H1 (cell line): ENCODE results near the gene SEC14L5. TPM values are rescaled to one million over a fixed set of nuclear protein-coding genes. Genes with fewer than 3 reads are reported as not detected.

Source experiments
- CTCF ChIA-PET: fragments of 300-600 bp; sonication (Branson Sonifier 250); formaldehyde crosslinking; loops from one replicate; lab custom pipeline; 2021; ENCODE audit not compliant: partially characterized antibody; lab: Charles Lee
- POLR2A ChIA-PET: fragments of 300-600 bp; sonication (Branson Sonifier 250); formaldehyde crosslinking; loops from one replicate; lab custom pipeline; 2021; ENCODE audit warnings: inconsistent platforms; ENCODE audit not compliant: partially characterized antibody; lab: Charles Lee
- DNase-seq, 2 experiments: peaks; one replicate each; pipeline versions ENCODE4 v3.0.0 to v3.0.0-alpha.2; 2010 to 2022; ENCODE audit warnings: low spot score in 2 of 2, low read depth in 1 of 2, mixed read lengths in 1 of 2
- FAIRE-seq: peaks from 2 replicates; lab custom pipeline; 2011; peaks lifted over from hg19 to GRCh38; lab: Jason Lieb, UNC
- H2AFZ ChIP-seq: 2 replicates; pipeline ENCODE4 v1.8.1; 2012; ENCODE audit warnings: low read length, inconsistent platforms
- H2AK5ac ChIP-seq: 2 replicates; pipeline ENCODE4 v1.6.1; 2013; ENCODE audit warnings: low read depth, low read length
- H2BK120ac ChIP-seq: replicated peaks from 2 replicates; pipeline ENCODE3; 2013; ENCODE audit warnings: low read depth, low read length, inconsistent platforms
- H2BK12ac ChIP-seq: 2 replicates; pipeline ENCODE4 v1.6.1; 2013; ENCODE audit warnings: low read depth, low read length
- H2BK15ac ChIP-seq: 2 replicates; pipeline ENCODE4 v1.6.1; 2013; ENCODE audit warnings: low read length
- H2BK20ac ChIP-seq: 2 replicates; pipeline ENCODE4 v1.6.1; 2013; ENCODE audit warnings: low read length
- H2BK5ac ChIP-seq: 2 replicates; pipeline ENCODE4 v1.6.1; 2013; ENCODE audit warnings: low read depth, low read length
- H3K14ac ChIP-seq: 2 replicates; pipeline ENCODE4 v1.6.1; 2013; ENCODE audit warnings: inconsistent platforms; ENCODE audit not compliant: insufficient read length
- H3K18ac ChIP-seq: 2 replicates; pipeline ENCODE4 v1.6.1; 2013; ENCODE audit warnings: low read length; ENCODE audit errors: extremely low read depth
- H3K23ac ChIP-seq: 2 replicates; pipeline ENCODE4 v1.6.1; 2013; ENCODE audit warnings: inconsistent platforms; ENCODE audit not compliant: insufficient read length
- H3K23me2 ChIP-seq: 2 replicates; pipeline ENCODE4 v1.6.1; 2013; ENCODE audit warnings: low read depth, low read length
- H3K27ac ChIP-seq: 2 replicates; pipeline ENCODE4 v1.6.1; 2011; ENCODE audit warnings: low read depth, low read length, inconsistent platforms
- H3K27me3 ChIP-seq, 4 experiments: replicated peaks in 1 of 4; 1 replicate in 1 of 4; 2 replicates in 3 of 4; pipeline versions ENCODE4 v1.6.1 to v1.8.1; 2011 to 2013; ENCODE audit warnings: low read length in 3 of 4, mild to moderate bottlenecking in 3 of 4, inconsistent platforms in 2 of 4, mixed read lengths in 2 of 4, moderate library complexity in 1 of 4; ENCODE audit not compliant: control insufficient read depth in 3 of 4, insufficient read depth in 3 of 4; ENCODE audit errors: extremely low read depth in 1 of 4
- H3K36me3 ChIP-seq, 4 experiments: 2 replicates each; pipeline versions ENCODE4 v1.6.1 to v1.8.1; 2011 to 2013; ENCODE audit warnings: mild to moderate bottlenecking in 4 of 4, low read length in 3 of 4, moderate library complexity in 2 of 4, control low read depth in 1 of 4, inconsistent platforms in 1 of 4; ENCODE audit not compliant: insufficient read depth in 4 of 4, control insufficient read depth in 2 of 4
- H3K4ac ChIP-seq: replicated peaks from 2 replicates; pipeline ENCODE3; 2013; ENCODE audit warnings: low read length, low read depth, mixed read lengths, inconsistent platforms; ENCODE audit not compliant: insufficient read length
- H3K4me1 ChIP-seq, 4 experiments: replicated peaks in 1 of 4; 1 replicate in 1 of 4; 2 replicates in 3 of 4; pipeline versions ENCODE4 v1.6.1 to v1.8.1; 2011 to 2013; ENCODE audit warnings: low read length in 3 of 4, inconsistent platforms in 2 of 4, mixed read lengths in 1 of 4; ENCODE audit not compliant: insufficient read depth in 4 of 4, control insufficient read depth in 3 of 4
- H3K4me2 ChIP-seq, 2 experiments: 2 replicates each; pipeline versions ENCODE4 v1.6.1 to v1.8.1; 2011 to 2013; ENCODE audit warnings: low read depth in 2 of 2, low read length in 2 of 2, control low read depth in 1 of 2, inconsistent platforms in 1 of 2, mild to moderate bottlenecking in 1 of 2; ENCODE audit not compliant: insufficient read depth in 1 of 2
- H3K4me3 ChIP-seq, 4 experiments: fragments of 200-600, 300-600 bp in 1 of 4; sonication (generic), shearing (Covaris generic), sonication (Bioruptor Twin) in 1 of 4; 2 replicates each; pipeline versions ENCODE4 v1.5.1 to v1.8.1; 2011 to 2016; ENCODE audit warnings: low read length in 4 of 4, low read depth in 3 of 4, control low read depth in 2 of 4, inconsistent platforms in 2 of 4, mild to moderate bottlenecking in 2 of 4, mixed read lengths in 1 of 4, moderate library complexity in 1 of 4; ENCODE audit not compliant: insufficient read depth in 2 of 4; ENCODE audit errors: extremely low read depth in 1 of 4
- H3K56ac ChIP-seq: replicated peaks from 2 replicates; pipeline ENCODE3; 2013; ENCODE audit warnings: low read depth, mild to moderate bottlenecking, mixed read lengths, low read length, inconsistent platforms; ENCODE audit not compliant: insufficient read length
- H3K79me1 ChIP-seq: 2 replicates; pipeline ENCODE4 v1.6.1; 2013; ENCODE audit warnings: low read depth, low read length, control low read depth
- H3K79me2 ChIP-seq, 2 experiments: 2 replicates each; pipeline versions ENCODE4 v1.6.1 to v1.8.1; 2012 to 2013; ENCODE audit warnings: low read length in 2 of 2, mild to moderate bottlenecking in 2 of 2, inconsistent platforms in 1 of 2; ENCODE audit not compliant: insufficient read depth in 2 of 2, control insufficient read depth in 1 of 2
- H3K9ac ChIP-seq, 4 experiments: replicated peaks in 1 of 4; 1 replicate in 1 of 4; 2 replicates in 3 of 4; pipeline versions ENCODE4 v1.6.1 to v1.8.1; 2011 to 2013; ENCODE audit warnings: low read depth in 3 of 4, low read length in 3 of 4, control low read depth in 2 of 4, mild to moderate bottlenecking in 2 of 4, moderate library complexity in 2 of 4, inconsistent platforms in 1 of 4; ENCODE audit errors: extremely low read depth in 1 of 4
- H3K9me3 ChIP-seq, 2 experiments: 2 replicates each; pipeline versions ENCODE4 v1.6.1 to v1.8.1; 2012 to 2013; ENCODE audit warnings: mild to moderate bottlenecking in 2 of 2, moderate library complexity in 2 of 2, control low read depth in 1 of 2, inconsistent platforms in 1 of 2, low read depth in 1 of 2, low read length in 1 of 2, mixed read lengths in 1 of 2; ENCODE audit not compliant: insufficient read depth in 2 of 2
- H4K20me1 ChIP-seq, 2 experiments: replicated peaks in 1 of 2; 2 replicates each; pipeline versions ENCODE3 to v1.8.1; 2011 to 2013; ENCODE audit warnings: inconsistent platforms in 2 of 2, low read length in 2 of 2, mild to moderate bottlenecking in 1 of 2; ENCODE audit not compliant: insufficient read depth in 2 of 2, control insufficient read depth in 1 of 2
- H4K5ac ChIP-seq: 2 replicates; pipeline ENCODE4 v1.6.1; 2013; ENCODE audit warnings: low read length, low read depth, mixed read lengths, inconsistent platforms; ENCODE audit not compliant: insufficient read length
- H4K8ac ChIP-seq: 2 replicates; pipeline ENCODE4 v1.8.0; 2013; ENCODE audit warnings: mild to moderate bottlenecking, moderate library complexity, low read length, inconsistent platforms; ENCODE audit not compliant: insufficient read depth; ENCODE audit errors: extremely low read depth
- H4K91ac ChIP-seq: replicated peaks from 2 replicates; pipeline ENCODE3; 2013; ENCODE audit warnings: low read length, mixed read lengths, inconsistent platforms; ENCODE audit not compliant: insufficient read length
- BACH1 ChIP-seq: IDR thresholded peaks from 2 replicates; pipeline ENCODE4 v1.6.1; 2012; ENCODE audit warnings: low read length, improper control_type of control experiment
- CBX5 ChIP-seq: fragments of 300-800, 300-1000 bp; sonication (generic); IDR thresholded peaks from 2 replicates; pipeline ENCODE4 v1.7.1; 2016; ENCODE audit warnings: antibody characterized with exemption, low read length, low read depth
- KDM4A ChIP-seq: IDR thresholded peaks from one replicate; pipeline ENCODE4 v1.7.1; 2012; ENCODE audit warnings: low read depth, mild to moderate bottlenecking, moderate library complexity, low read length, inconsistent platforms; ENCODE audit not compliant: severe bottlenecking
- NANOG ChIP-seq: IDR thresholded peaks from 2 replicates; pipeline ENCODE4 v1.6.1; 2011; ENCODE audit warnings: low read length, low read depth, mild to moderate bottlenecking, inconsistent platforms; ENCODE audit not compliant: insufficient read depth, poor library complexity, severe bottlenecking
- PHF8 ChIP-seq: fragments of 200-600 bp; sonication (generic); conservative IDR thresholded peaks from 2 replicates; pipeline ENCODE4 v1.7.1; 2012; ENCODE audit warnings: low read depth, mild to moderate bottlenecking, inconsistent platforms, low read length, moderate library complexity
- RXRA ChIP-seq: IDR thresholded peaks from 2 replicates; pipeline ENCODE4 v1.6.1; 2011; ENCODE audit warnings: low read depth, mild to moderate bottlenecking, low read length, moderate library complexity; ENCODE audit not compliant: insufficient read depth
- SIN3A ChIP-seq, 2 experiments: IDR thresholded peaks in 1 of 2; conservative IDR thresholded peaks in 1 of 2; 2 replicates each; pipeline ENCODE4 v1.6.1; 2011 to 2012; ENCODE audit warnings: low read length in 2 of 2, improper control_type of control experiment in 1 of 2, low read depth in 1 of 2, mild to moderate bottlenecking in 1 of 2
- SUZ12 ChIP-seq: fragments of 200-600 bp; sonication (generic); IDR thresholded peaks from 2 replicates; pipeline ENCODE4 v1.6.1; 2012; ENCODE audit warnings: mild to moderate bottlenecking, inconsistent platforms, low read length, moderate library complexity, mixed read lengths
- WGBS, 2 experiments: shearing (Covaris generic) in 1 of 2; methylation state at CpG; one replicate each; pipeline versions ENCODE4 v1.1.6 to v1.1.7; 2013 to 2015; ENCODE audit warnings: low lambda C conversion rate in 2 of 2, mixed read lengths in 2 of 2, inconsistent platforms in 1 of 2, low coverage in 1 of 2, missing lambda C conversion rate in 1 of 2; ENCODE audit not compliant: insufficient replicate concordance in 2 of 2, insufficient coverage in 1 of 2, insufficient read length in 1 of 2; ENCODE audit errors: extremely low coverage in 1 of 2, missing lambda C conversion rate in 1 of 2; 5-methylcytosine and 5-hydroxymethylcytosine counted together
- polyA plus RNA-seq, 7 experiments: library from polyadenylated mRNA; depleted of rRNA in 3 of 7; stranded (reverse) in 5 of 7; unstranded in 2 of 7; fragments of >200 nt in 5 of 7; fragments of 200-250 nt in 2 of 7; gene quantifications; 1 replicate in 5 of 7; 2 replicates in 1 of 7; 4 replicates in 1 of 7; pipeline versions ENCODE4 v1.2.1 to v1.2.3, GENCODE V29; 2011 to 2013; ENCODE audit warnings: missing spikeins in 2 of 7, mixed read lengths in 2 of 7
- total RNA-seq: library from RNA; stranded (reverse); fragmentation: NEBNext Ultra II Directional; extraction: Animal tissue kit (Norgen Biotek cat#: 25700); gene quantifications from 2 replicates; pipeline ENCODE4 v1.2.1, GENCODE V29; 2021
- TF ChIP-seq, protein P1 (sequence below): IDR thresholded peaks from 2 replicates; pipeline ENCODE4 v1.6.1; 2011; ENCODE audit warnings: low read depth, mild to moderate bottlenecking, low read length; ENCODE audit not compliant: insufficient read depth

Gene SEC14L5
- total and polyA plus RNA-seq, 2 of the 8 experiments (the other 6 are each of a cell fraction or from before 2014, with no cell fraction given), result 1.9 to 3.0 TPM

DNA sequence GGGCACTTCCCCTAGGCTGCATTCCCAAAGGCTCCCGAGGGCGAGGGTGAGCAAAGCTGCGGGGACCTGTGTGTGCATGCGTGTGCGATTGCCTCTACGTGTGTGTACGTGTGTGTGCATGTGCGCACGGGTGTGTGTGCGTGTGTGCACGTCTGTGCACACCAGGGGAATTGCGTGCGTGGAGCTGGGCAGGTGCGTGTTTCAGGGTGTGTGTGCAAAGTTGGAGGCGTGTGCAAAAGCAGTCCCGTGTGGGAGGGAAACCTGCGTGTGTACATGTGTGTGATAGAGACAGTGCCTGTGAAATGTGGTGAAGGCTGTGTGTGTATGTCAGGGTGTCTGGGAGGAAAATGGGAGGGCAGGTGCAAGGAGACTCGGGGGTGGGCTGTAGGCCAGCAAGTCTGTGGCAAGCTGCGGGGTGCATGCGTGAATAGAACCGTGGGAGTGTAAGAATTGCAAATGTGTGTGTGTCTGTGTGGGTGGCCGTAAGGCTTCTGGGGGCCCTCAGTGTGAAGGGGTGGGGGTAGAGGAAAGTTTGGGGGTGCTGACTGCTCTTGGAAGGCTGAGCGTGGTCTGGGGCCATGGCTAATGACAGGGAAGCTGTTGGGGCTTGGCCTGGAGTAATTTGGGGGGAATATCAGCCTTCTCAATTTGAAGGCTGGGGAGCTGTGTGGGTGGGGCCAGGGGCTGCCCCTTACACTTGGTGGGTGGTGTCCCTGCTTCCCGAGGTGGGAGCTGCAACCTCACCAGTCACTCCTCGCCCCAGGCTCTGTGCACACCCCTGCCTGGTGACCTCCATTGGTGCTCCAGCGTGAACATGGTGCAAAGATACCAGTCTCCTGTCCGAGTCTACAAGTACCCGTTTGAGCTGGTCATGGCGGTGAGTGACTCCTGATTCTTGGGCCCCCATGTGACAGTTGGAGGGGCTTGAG, 644 bp downstream of the SEC14L5 start:
- DNase-seq, result no peak
- Histone ChIP-seq H4K20me1 (peaks cover 0 to 3% of the 10 kb centered on the region in 2 experiments), H3K56ac (peak overlapping the region; percentile 9), H3K18ac (no peak overlapping the region), H2AFZ (no peak overlapping the region), H3K79me2 (no peaks in the 10 kb centered on the region), H2BK120ac (no peak overlapping the region), H3K14ac (no peak overlapping the region), H3K4me1 (peaks cover 0 to 10% (median 9%) of the 10 kb centered on the region in 4 experiments; a peak in 6 of 7 replicates), H3K23ac (peak overlapping the region; percentile 42), H3K4me3 (peak overlapping the region; percentile 34 to 54 (median 49); a peak in 7 of 8 replicates), H3K27me3 (no peaks in the 10 kb centered on the region; a peak in 2 of 7 replicates), H3K23me2 (peaks cover 10% of the 10 kb centered on the region), H2BK15ac (peak overlapping the region; percentile 90; the same call in 1 of the 2 replicates), H4K5ac (no peak overlapping the region), H3K9ac (no peak overlapping the region; a peak in 1 of 7 replicates), H3K36me3 (no peaks in the 10 kb centered on the region), H3K79me1 (0 out of 2 replicates have a peak, but pooled peaks cover 3% of the 10 kb centered on the region), H3K4me2 (peak overlapping the region; percentile 84 to 92), H3K27ac (no peak overlapping the region), H3K9me3 (no peaks in the 10 kb centered on the region), H4K91ac (peak overlapping the region; percentile 83), H2BK5ac (peak overlapping the region; percentile 82; the same call in 1 of the 2 replicates), H2BK20ac (peak overlapping the region; percentile 67), H4K8ac (peak overlapping the region; percentile 83), H3K4ac (no peak overlapping the region), H2BK12ac (peak overlapping the region; percentile 90), H2AK5ac (0 out of 2 replicates have a peak overlapping the region, but pooled peaks have one; percentile 68)
- ChIA-PET CTCF (interaction anchor here (0.5 to 5.5 kb wide), 14 partner anchors 14 to 134 kb away, joined by 3 to 30 read pairs (median 3); no protein-coding TSS in a partner anchor), POLR2A (interaction anchor here (0.6 to 3.2 kb wide), 8 partner anchors 11 to 172 kb away, joined by 3 to 18 read pairs (median 6); partner anchors contain the start of gene PPL)
- 79% methylated on average over 28 of the region's 29 CpGs; no CpG with 5 or more reads in 1 of the 2 experiments for WGBS, 2 experiments
- no peak for FAIRE-seq
- TF ChIP-seq RXRA (no peak), PHF8 (no peak), CBX5 (no peak), SIN3A (conservative IDR thresholded peaks at IDR 0.05 in 1 of 2, IDR thresholded peaks at IDR 0.05 in 1 of 2; ENCODE audit: low read depth in 1 of 2, low read length in 2 of 2) (no peak), NANOG (no peak), BACH1 (no peak), KDM4A (peak; percentile 31), SUZ12 (no peak)
- TF ChIP-seq, protein P1, sequence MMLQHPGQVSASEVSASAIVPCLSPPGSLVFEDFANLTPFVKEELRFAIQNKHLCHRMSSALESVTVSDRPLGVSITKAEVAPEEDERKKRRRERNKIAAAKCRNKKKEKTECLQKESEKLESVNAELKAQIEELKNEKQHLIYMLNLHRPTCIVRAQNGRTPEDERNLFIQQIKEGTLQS, result no peak
